Mucosa of rectum (tissue), 2 donors: Measurements from ENCODE around the gene TMEM217.
A peak's percentile ranks its signal among the peaks of the same experiment; 100 is the strongest.
"Not testable (repeated sequence)": the region's sequence is repeated elsewhere in the genome, so short reads cannot be mapped to it uniquely, and the experiment has no call there.

Experiments
- H3K27ac ChIP-seq, 2 donors: one replicate each; pipeline ENCODE4 v1.7.0; 2013; ENCODE audit warnings: inconsistent platforms in 2 of 2, low read depth in 2 of 2, low read length in 2 of 2
- H3K27me3 ChIP-seq, 2 donors: one replicate each; pipeline ENCODE4 v1.7.0; 2013; ENCODE audit warnings: low read length in 2 of 2; ENCODE audit not compliant: control insufficient read depth in 2 of 2, insufficient read depth in 2 of 2
- H3K36me3 ChIP-seq, 2 donors: one replicate each; pipeline ENCODE4 v1.7.0; 2013; ENCODE audit warnings: low read length in 2 of 2; ENCODE audit not compliant: control insufficient read depth in 2 of 2, insufficient read depth in 2 of 2
- H3K4me1 ChIP-seq, 2 donors: one replicate each; pipeline ENCODE4 v1.7.0; 2013; ENCODE audit warnings: low read length in 2 of 2, mild to moderate bottlenecking in 1 of 2; ENCODE audit not compliant: control insufficient read depth in 2 of 2, insufficient read depth in 2 of 2
- H3K4me3 ChIP-seq, 2 donors: one replicate each; pipeline ENCODE4 v1.7.0; 2013; ENCODE audit warnings: low read length in 2 of 2
- H3K9ac ChIP-seq, 2 donors: one replicate each; pipeline ENCODE4 v1.7.0; 2013; ENCODE audit warnings: low read length in 2 of 2, low read depth in 1 of 2, mild to moderate bottlenecking in 1 of 2
- H3K9me3 ChIP-seq, 2 donors: one replicate each; pipeline ENCODE4 v1.7.0; 2013; ENCODE audit warnings: low read length in 2 of 2; ENCODE audit not compliant: control insufficient read depth in 2 of 2
- donor health status: healthy.
- donor health status: Normal muscosa, but diverticular disease.

TMEM217 gene

DNA sequence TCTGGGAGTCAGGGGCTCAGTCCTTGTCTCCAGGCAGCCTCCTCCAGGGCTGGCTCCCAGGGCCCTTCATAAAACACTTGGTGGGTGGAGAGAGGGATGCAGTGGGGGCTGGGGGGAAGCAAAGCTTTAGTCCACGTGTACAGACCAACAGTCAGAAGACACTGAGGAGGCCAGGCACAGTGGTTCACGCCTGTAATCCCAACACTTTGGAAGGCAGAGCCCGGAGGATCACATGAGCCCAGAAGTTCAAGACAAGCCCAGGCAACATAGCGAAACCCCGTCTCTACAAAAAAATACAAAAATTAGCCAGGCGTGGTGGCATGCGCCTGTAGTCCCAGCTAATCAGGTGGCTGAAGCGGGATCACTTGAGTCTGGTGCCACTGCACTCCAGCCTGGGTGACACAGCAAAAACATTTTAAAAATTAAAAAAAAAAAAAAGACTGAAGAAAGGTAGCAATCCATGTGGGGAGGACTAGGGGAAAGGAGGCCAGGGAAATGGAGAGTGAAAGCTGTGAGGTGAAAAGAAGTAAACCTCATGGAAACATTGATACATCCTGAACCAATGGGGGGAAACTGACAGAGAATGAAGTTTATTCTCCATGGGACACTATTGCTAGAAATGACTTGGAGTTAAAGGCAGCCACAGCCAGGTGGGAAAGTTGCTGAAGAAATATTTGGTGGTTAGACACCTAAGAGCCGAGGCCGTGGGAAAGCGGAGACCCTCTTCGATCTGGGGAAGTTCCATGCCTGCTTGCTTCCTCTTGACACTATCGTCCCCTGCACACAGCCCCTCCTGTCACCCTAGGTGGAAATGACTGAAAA, 52.6 kb downstream of the TMEM217 start:
- no peak overlapping the region for H3K9ac ChIP-seq
- H3K27me3 ChIP-seq, result no peaks in the 10 kb centered on the region
- no peak overlapping the region for H3K27ac ChIP-seq
- H3K4me3 ChIP-seq, result no peak overlapping the region
- H3K9me3 ChIP-seq, result no peaks in the 10 kb centered on the region
- peaks cover 15 to 33% of the 10 kb centered on the region in 2 donors for H3K4me1 ChIP-seq
- no peaks in the 10 kb centered on the region for H3K36me3 ChIP-seq

DNA sequence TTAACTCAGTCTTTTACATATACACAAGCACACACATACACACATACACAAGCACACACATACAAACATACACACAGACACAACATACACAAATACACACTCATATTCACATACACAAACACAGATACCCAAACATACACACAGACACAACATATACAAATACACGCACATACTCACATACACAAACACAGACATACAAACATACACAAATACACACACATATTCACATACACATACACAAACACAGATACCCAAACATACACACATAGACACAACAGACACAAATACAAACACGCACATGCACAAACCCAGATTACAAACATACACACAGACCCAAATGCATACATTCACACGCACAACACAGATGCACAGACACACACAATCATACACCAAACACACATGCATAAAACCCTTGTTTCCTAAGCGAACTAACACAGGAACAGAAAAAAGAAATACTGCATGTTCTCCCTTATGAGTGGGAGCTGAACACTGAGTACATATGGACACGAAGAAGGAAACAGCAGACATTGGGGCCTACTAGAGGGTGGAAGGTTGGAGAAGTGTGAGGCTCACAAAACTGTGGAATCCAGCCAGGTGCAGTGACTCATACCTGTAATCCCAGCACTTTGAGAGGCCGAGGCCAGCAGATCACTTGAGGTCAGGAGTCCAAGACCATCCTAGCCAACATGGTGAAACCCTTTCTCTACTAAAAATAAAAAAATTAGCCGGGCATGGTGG, 53.8 kb downstream of the TMEM217 start:
- H3K27ac ChIP-seq, result peak overlapping the region; percentile 48 to 69
- no peak overlapping the region for H3K4me3 ChIP-seq
- H3K36me3 ChIP-seq, result no peaks in the 10 kb centered on the region
- H3K27me3 ChIP-seq, result no peaks in the 10 kb centered on the region
- H3K9me3 ChIP-seq, result no peaks in the 10 kb centered on the region
- peaks cover 15 to 33% of the 10 kb centered on the region in 2 donors for H3K4me1 ChIP-seq
- H3K9ac ChIP-seq, result peak overlapping the region in 1 of 2 donors; percentile 2

- Histone ChIP-seq H3K9me3 (no peaks in the 10 kb centered on the region), H3K9ac (no peak overlapping the region), H3K27me3 (no peaks in the 10 kb centered on the region), H3K27ac (peak overlapping the region; percentile 61 to 64), H3K4me3 (peak overlapping the region in 1 of 2 donors; percentile 20), H3K36me3 (no peaks in the 10 kb centered on the region), H3K4me1 (peaks cover 12 to 30% of the 10 kb centered on the region in 2 donors)
Measured at GRCh38 chr6:37202788-37203491, 55.0 kb downstream of the TMEM217 start.

DNA sequence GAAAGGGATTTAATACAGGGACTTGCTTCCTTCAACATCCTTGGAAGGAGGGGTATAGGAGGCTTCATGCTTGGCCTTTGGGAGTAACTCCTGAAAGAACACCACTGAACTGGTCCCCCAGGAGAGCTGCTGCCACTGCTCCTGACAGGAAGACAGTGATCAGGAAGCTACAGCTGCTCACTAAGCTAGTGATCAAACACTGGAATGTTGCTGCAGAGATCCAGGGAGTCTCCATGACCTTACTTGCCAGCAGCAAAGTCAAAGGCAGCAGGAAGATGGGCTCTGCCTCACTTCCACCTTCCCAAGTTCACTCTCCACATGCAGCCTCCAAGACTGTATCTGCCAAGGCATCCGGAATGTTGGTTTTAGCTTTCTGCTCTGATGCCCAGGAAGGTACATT, 56.2 kb downstream of the TMEM217 start:
- H3K36me3 ChIP-seq, result no peaks in the 10 kb centered on the region
- no peaks in the 10 kb centered on the region for H3K27me3 ChIP-seq
- H3K9me3 ChIP-seq, result no peaks in the 10 kb centered on the region
- no peak overlapping the region for H3K4me3 ChIP-seq
- H3K4me1 ChIP-seq, result peaks cover 10 to 28% of the 10 kb centered on the region in 2 donors
- peak overlapping the region in 1 of 2 donors; percentile 23 for H3K27ac ChIP-seq
- H3K9ac ChIP-seq, result no peak overlapping the region

GRCh38 chr6:37200085-37200484, 57.9 kb downstream of the TMEM217 start:
- H3K4me1 ChIP-seq, result peaks cover 10 to 28% of the 10 kb centered on the region in 2 donors
- H3K4me3 ChIP-seq, result no peak overlapping the region
- H3K27ac ChIP-seq, result no peak overlapping the region
- no peaks in the 10 kb centered on the region for H3K27me3 ChIP-seq
- no peak overlapping the region for H3K9ac ChIP-seq
- H3K9me3 ChIP-seq, result no peaks in the 10 kb centered on the region
- no peaks in the 10 kb centered on the region for H3K36me3 ChIP-seq

DNA sequence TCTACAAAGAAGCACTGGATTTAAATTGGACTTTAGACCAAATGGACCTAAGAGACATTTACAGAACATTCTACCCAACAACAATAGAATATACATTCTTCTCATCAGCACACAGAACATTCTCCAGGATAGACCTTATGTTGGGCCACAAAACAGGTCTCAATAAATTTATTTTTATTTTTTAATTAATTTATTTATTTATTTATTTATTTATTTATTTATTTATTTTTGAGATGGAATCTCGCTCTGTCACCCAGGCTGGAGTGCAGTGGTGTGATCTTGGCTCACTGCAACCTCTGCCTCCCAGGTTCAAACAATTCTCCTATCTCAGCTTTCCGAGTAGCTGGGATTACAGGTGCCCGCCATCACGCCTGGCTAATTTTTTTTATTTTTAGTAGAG, 61.5 kb downstream of the TMEM217 start:
- H3K4me1 ChIP-seq, H3K9ac ChIP-seq, H3K36me3 ChIP-seq, H3K9me3 ChIP-seq, H3K4me3 ChIP-seq, H3K27ac ChIP-seq, H3K27me3 ChIP-seq: not testable (repeated sequence)

DNA sequence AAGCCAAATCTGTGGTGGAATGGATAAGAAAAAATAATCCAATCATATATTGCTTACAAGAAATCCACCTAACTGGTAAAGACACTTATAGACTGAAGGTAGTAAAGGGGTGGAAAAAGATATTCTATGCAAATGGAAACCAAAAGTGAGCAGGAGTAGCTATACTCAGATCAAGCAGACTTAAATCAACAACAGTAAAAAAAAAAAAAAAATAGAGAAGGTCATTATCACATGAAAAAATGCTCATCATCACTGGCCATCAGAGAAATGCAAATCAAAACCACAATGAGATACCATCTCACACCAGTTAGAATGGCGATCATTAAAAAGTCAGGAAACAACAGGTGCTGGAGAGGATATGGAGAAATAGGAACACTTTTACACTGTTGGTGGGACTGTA, 63.1 kb downstream of the TMEM217 start:
- H3K27ac ChIP-seq, H3K9me3 ChIP-seq, H3K9ac ChIP-seq, H3K27me3 ChIP-seq, H3K4me3 ChIP-seq, H3K36me3 ChIP-seq, H3K4me1 ChIP-seq: not testable (repeated sequence)

DNA sequence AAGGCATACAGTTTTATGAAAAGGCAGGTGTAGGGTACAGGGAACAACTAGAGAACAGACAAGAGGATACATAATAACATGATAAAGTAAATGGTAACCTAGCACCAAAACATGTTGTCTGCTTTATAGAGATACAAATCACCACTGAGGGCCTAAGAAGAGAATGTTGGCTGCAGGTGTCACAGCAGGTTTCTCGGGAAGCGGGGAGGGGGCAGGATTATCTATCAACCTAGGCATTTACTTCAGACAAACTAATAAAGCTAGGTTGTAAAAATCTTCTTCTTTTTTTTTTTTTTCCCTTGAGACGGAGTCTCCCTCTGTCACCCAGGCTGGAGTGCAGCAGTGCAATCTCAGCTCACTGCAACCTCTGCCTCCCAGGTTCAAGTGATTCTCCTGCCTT, 65.3 kb downstream of the TMEM217 start:
- H3K27me3 ChIP-seq, result no peaks in the 10 kb centered on the region
- no peak overlapping the region for H3K4me3 ChIP-seq
- H3K4me1 ChIP-seq, result no peaks in the 10 kb centered on the region
- H3K36me3 ChIP-seq, result no peaks in the 10 kb centered on the region
- no peak overlapping the region for H3K27ac ChIP-seq
- no peaks in the 10 kb centered on the region for H3K9me3 ChIP-seq
- no peak overlapping the region for H3K9ac ChIP-seq

DNA sequence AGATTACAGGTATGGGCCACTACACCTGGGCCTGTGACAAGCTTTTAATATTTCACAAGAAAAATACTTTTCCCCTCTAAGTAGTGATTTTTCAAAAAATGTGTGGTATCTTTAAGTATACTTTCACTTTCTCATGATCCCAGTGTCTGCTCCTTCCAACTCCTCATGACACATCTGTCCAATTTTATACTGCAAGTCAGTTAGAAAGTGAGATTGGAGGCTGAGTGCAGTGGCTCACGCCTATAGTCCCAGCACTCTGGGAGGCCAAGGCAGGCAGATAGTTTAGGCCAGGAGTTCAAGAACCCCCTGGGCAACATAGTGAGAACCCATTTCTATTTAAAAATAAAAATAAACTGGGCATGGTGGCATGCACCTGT, 67.8 kb downstream of the TMEM217 start:
- no peaks in the 10 kb centered on the region for H3K36me3 ChIP-seq
- H3K27me3 ChIP-seq, result no peaks in the 10 kb centered on the region
- H3K4me3 ChIP-seq, result no peak overlapping the region
- H3K27ac ChIP-seq, result no peak overlapping the region
- no peaks in the 10 kb centered on the region for H3K9me3 ChIP-seq
- no peak overlapping the region for H3K9ac ChIP-seq
- no peaks in the 10 kb centered on the region for H3K4me1 ChIP-seq

- H3K9ac ChIP-seq, result no peak overlapping the region
- H3K9me3 ChIP-seq, result no peaks in the 10 kb centered on the region
- H3K27ac ChIP-seq, result no peak overlapping the region
- no peak overlapping the region for H3K4me3 ChIP-seq
- no peaks in the 10 kb centered on the region for H3K4me1 ChIP-seq
- no peaks in the 10 kb centered on the region for H3K36me3 ChIP-seq
- no peaks in the 10 kb centered on the region for H3K27me3 ChIP-seq
Measured at GRCh38 chr6:37188962-37189510, 68.9 kb downstream of the TMEM217 start.
